WTC11 (cell line): ENCODE results near the gene ARHGAP6. TPM values are rescaled to one million over a fixed set of nuclear protein-coding genes. Genes with fewer than 3 reads are reported as not detected.

Experiments used
- ATAC-seq: fragments of 200-7000 bp; cut with Tn5 transposase; 2 replicates; pipeline ENCODE4 v1.10.0; 2021; ENCODE audit warnings: mild to moderate bottlenecking, moderate library complexity
- CTCF ChIA-PET: fragments of 300-600 bp; sonication (Branson Sonifier 250); formaldehyde crosslinking; loops from one replicate; lab custom pipeline; 2021; ENCODE audit warnings: antibody characterized with exemption; lab: Charles Lee
- POLR2A ChIA-PET: fragments of 350-600 bp; sonication (Branson Sonifier 250); formaldehyde crosslinking; loops from one replicate; lab custom pipeline; 2021; ENCODE audit warnings: antibody characterized with exemption; lab: Charles Lee
- DNase-seq: peaks from one replicate; pipeline ENCODE4 v3.0.0; 2021; ENCODE audit warnings: low spot score
- H3K27ac Mint-ChIP-seq: 2 replicates; pipeline ENCODE4 v1.8.0; 2021; ENCODE audit warnings: mixed read lengths
- H3K27me3 Mint-ChIP-seq: 2 replicates; pipeline ENCODE4 v1.8.0; 2021; ENCODE audit warnings: low read depth, mild to moderate bottlenecking, moderate library complexity, mixed read lengths
- H3K36me3 Mint-ChIP-seq: 2 replicates; pipeline ENCODE4 v1.8.0; 2021; ENCODE audit warnings: mixed read lengths
- H3K4me1 Mint-ChIP-seq: 2 replicates; pipeline ENCODE4 v1.8.0; 2022; ENCODE audit warnings: mixed read lengths
- H3K4me3 Mint-ChIP-seq: 2 replicates; pipeline ENCODE4 v1.8.0; 2021; ENCODE audit warnings: mild to moderate bottlenecking, moderate library complexity, mixed read lengths
- H3K9me3 Mint-ChIP-seq: 2 replicates; pipeline ENCODE4 v1.8.0; 2021; ENCODE audit warnings: mixed read lengths
- AFF4 ChIP-seq: sonication (generic); formaldehyde crosslinking; IDR thresholded peaks from 2 replicates; pipeline ENCODE4 v1.8.1; 2023; ENCODE audit warnings: mild to moderate bottlenecking, missing genetic modification reagents, borderline replicate concordance
- CBFB ChIP-seq: sonication (generic); formaldehyde crosslinking; IDR thresholded peaks from 2 replicates; pipeline ENCODE4 v1.8.1; 2022; ENCODE audit warnings: mild to moderate bottlenecking, low read depth, missing genetic modification reagents
- CREB1 ChIP-seq: sonication (generic); formaldehyde crosslinking; IDR thresholded peaks from 2 replicates; pipeline ENCODE4 v1.8.0; 2023; ENCODE audit warnings: mild to moderate bottlenecking, missing genetic modification reagents
- E2F5 ChIP-seq: sonication (generic); formaldehyde crosslinking; IDR thresholded peaks from 2 replicates; pipeline ENCODE4 v1.8.1; 2022; ENCODE audit warnings: mild to moderate bottlenecking, moderate library complexity, missing genetic modification reagents
- GRHL2 ChIP-seq: fragments of 250-450 bp; sonication (Bioruptor Pico); IDR thresholded peaks from 2 replicates; pipeline ENCODE4 v1.8.0; 2022; ENCODE audit warnings: mild to moderate bottlenecking, moderate library complexity; ENCODE audit not compliant: insufficient replicate concordance, severe bottlenecking
- JUN ChIP-seq: sonication (generic); formaldehyde crosslinking; IDR thresholded peaks from 2 replicates; pipeline ENCODE4 v1.8.0; 2023; ENCODE audit warnings: mild to moderate bottlenecking, missing genetic modification reagents
- NR1H2 ChIP-seq: sonication (generic); formaldehyde crosslinking; IDR thresholded peaks from 2 replicates; pipeline ENCODE4 v1.9.0; 2021; ENCODE audit warnings: mild to moderate bottlenecking, moderate library complexity, missing genetic modification reagents
- PRDM15 ChIP-seq: sonication (generic); formaldehyde crosslinking; IDR thresholded peaks from 2 replicates; pipeline ENCODE4 v1.8.0; 2022; ENCODE audit warnings: missing genetic modification reagents
- PRRX2 ChIP-seq: fragments of 250-450 bp; sonication (Bioruptor Pico); IDR thresholded peaks from 2 replicates; pipeline ENCODE4 v1.8.0; 2021; ENCODE audit warnings: mild to moderate bottlenecking
- RELA ChIP-seq: sonication (generic); formaldehyde crosslinking; IDR thresholded peaks from 2 replicates; pipeline ENCODE4 v1.8.1; 2022; ENCODE audit warnings: missing genetic modification reagents, mild to moderate bottlenecking, borderline replicate concordance
- SMAD3 ChIP-seq: sonication (generic); formaldehyde crosslinking; IDR thresholded peaks from 2 replicates; pipeline ENCODE4 v1.8.0; 2022; ENCODE audit warnings: missing genetic modification reagents, mild to moderate bottlenecking, borderline replicate concordance
- SP1 ChIP-seq: sonication (generic); formaldehyde crosslinking; conservative IDR thresholded peaks from 2 replicates; pipeline ENCODE4 v1.8.1; 2022; ENCODE audit warnings: missing genetic modification reagents
- ZNF219 ChIP-seq: sonication (generic); formaldehyde crosslinking; IDR thresholded peaks from 2 replicates; pipeline ENCODE4 v1.8.0; 2023; ENCODE audit warnings: missing genetic modification reagents, mild to moderate bottlenecking, borderline replicate concordance
- ZNF232 ChIP-seq: sonication (generic); formaldehyde crosslinking; IDR thresholded peaks from 2 replicates; pipeline ENCODE4 v1.8.0; 2022; ENCODE audit warnings: mild to moderate bottlenecking, missing genetic modification reagents
- ZNF263 ChIP-seq: sonication (generic); formaldehyde crosslinking; IDR thresholded peaks from 2 replicates; pipeline ENCODE4 v1.8.1; 2022; ENCODE audit warnings: low read depth, mild to moderate bottlenecking, moderate library complexity, missing genetic modification reagents
- ZNF281 ChIP-seq: sonication (generic); formaldehyde crosslinking; IDR thresholded peaks from 2 replicates; pipeline ENCODE4 v1.8.0; 2023; ENCODE audit warnings: mild to moderate bottlenecking, missing genetic modification reagents
- ZNF396 ChIP-seq: fragments of 250-450 bp; sonication (Bioruptor Pico); IDR thresholded peaks from 2 replicates; pipeline ENCODE4 v1.8.0; 2021; ENCODE audit warnings: mild to moderate bottlenecking, moderate library complexity, borderline replicate concordance
- ZNF423 ChIP-seq: fragments of 250-450 bp; sonication (Bioruptor Pico); IDR thresholded peaks from 2 replicates; pipeline ENCODE4 v2.1.2; 2022; ENCODE audit warnings: mild to moderate bottlenecking, moderate library complexity
- ZSCAN18 ChIP-seq: fragments of 250-450 bp; sonication (Bioruptor Pico); IDR thresholded peaks from 2 replicates; pipeline ENCODE4 v2.1.2; 2022; ENCODE audit warnings: mild to moderate bottlenecking, moderate library complexity
- total RNA-seq: library from RNA; stranded (reverse); gene quantifications from 3 replicates; pipeline ENCODE4 v1.2.3, GENCODE V29; 2021
- TF ChIP-seq, protein P1 (sequence below): fragments of 200-600 bp; IDR thresholded peaks from 2 replicates; pipeline ENCODE4 v1.8.0; 2022; ENCODE audit warnings: antibody characterized with exemption

Gene ARHGAP6
- total RNA-seq, 1 experiment from 2014 or later: 1.0 TPM

- H3K36me3 Mint-ChIP-seq: no peaks in the 10 kb centered on the region
- no peak for TF ChIP-seq JUN (CRISPR knock-in tag)
- no peak for TF ChIP-seq AFF4
- no peak for TF ChIP-seq ZNF232
- no peak for TF ChIP-seq ZNF423 (CRISPR knock-in tag)
- no peak for TF ChIP-seq ZNF281 (CRISPR knock-in tag)
- TF ChIP-seq ZNF219: no peak
- TF ChIP-seq ZNF396 (CRISPR knock-in tag): no peak
- no peak for TF ChIP-seq NR1H2
- no peak for TF ChIP-seq RELA (CRISPR knock-in tag)
- no peak for TF ChIP-seq ZSCAN18 (CRISPR knock-in tag)
- TF ChIP-seq SP1 (CRISPR knock-in tag): no peak
- no peak for TF ChIP-seq CBFB (CRISPR knock-in tag)
- no peak for TF ChIP-seq PRDM15 (CRISPR knock-in tag)
- no peak for TF ChIP-seq SMAD3 (CRISPR knock-in tag)
- no peak for TF ChIP-seq GRHL2 (CRISPR knock-in tag)
- TF ChIP-seq PRRX2 (CRISPR knock-in tag): no peak
- TF ChIP-seq, protein P1, sequence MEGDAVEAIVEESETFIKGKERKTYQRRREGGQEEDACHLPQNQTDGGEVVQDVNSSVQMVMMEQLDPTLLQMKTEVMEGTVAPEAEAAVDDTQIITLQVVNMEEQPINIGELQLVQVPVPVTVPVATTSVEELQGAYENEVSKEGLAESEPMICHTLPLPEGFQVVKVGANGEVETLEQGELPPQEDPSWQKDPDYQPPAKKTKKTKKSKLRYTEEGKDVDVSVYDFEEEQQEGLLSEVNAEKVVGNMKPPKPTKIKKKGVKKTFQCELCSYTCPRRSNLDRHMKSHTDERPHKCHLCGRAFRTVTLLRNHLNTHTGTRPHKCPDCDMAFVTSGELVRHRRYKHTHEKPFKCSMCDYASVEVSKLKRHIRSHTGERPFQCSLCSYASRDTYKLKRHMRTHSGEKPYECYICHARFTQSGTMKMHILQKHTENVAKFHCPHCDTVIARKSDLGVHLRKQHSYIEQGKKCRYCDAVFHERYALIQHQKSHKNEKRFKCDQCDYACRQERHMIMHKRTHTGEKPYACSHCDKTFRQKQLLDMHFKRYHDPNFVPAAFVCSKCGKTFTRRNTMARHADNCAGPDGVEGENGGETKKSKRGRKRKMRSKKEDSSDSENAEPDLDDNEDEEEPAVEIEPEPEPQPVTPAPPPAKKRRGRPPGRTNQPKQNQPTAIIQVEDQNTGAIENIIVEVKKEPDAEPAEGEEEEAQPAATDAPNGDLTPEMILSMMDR: no peak
- no peak for TF ChIP-seq CREB1 (CRISPR knock-in tag)
- no peak for TF ChIP-seq ZNF263 (CRISPR knock-in tag)
- no peak for TF ChIP-seq E2F5 (CRISPR knock-in tag)
- TF ChIP-seq, all 79 proteins: peak for 0
- ChIA-PET CTCF (no interaction called here), POLR2A (no interaction called here)
- Mint-ChIP-seq H3K27me3 (no peaks in the 10 kb centered on the region), H3K4me1 (no peaks in the 10 kb centered on the region), H3K9me3 (no peaks in the 10 kb centered on the region), H3K27ac (no peak overlapping the region), H3K4me3 (no peak overlapping the region)
- no peak for ATAC-seq
- DNase-seq: no peak
Observed at GRCh38 chrX:11355259-11355909, 310.3 kb downstream of the ARHGAP6 start.
